ENCODE data around the gene KLHDC7B. TPM values are rescaled to one million over a fixed set of nuclear protein-coding genes. Genes with fewer than 3 reads are reported as not detected.

KLHDC7B gene
- total and polyA plus RNA-seq, 2 of the 13 experiments (the other 11 are each of a cell fraction or from before 2014, with no cell fraction given): 0.11 TPM; not detected in 1

DNA sequence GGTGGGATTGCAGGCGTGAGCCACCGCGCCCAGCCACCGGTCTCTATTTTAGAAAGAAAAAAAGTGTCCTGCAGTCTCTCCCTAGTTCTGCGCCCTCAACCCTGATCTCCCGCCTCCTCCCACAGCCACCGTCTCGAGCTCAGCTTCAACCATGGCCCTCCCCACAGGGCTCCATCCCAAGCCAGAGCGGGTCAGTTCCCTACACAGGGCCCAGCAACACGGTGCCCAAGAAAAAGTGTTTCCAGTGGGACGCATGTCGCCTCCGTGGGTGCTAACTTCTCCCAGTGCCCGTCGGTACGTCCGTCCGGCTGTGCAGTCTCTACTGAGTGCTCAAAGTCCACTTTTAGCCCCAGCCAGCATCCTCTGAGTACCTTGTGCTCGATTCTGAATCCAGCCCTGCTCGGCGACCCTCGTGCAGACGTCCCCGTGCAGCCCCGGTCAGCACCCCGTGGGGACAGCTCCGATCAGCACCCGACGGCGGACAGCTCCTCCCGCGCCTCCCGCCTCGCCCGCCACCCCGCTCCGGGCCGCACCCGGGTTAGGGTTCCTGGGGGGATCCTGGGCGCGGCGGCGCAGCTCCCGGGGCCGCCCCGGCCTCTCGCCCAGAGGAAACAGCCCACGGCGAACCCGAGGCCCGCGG is 54.2 kb downstream of the KLHDC7B start (continued):
- TF ChIP-seq ARID4A (CRISPR knock-in tag; IDR thresholded peaks at IDR 0.05; ENCODE audit: borderline replicate concordance) (peak; percentile 99), ZGPAT (CRISPR knock-in tag; IDR thresholded peaks at IDR 0.05) (peak; percentile 89; the same call in 1 of the 2 replicates), BRF2 (CRISPR knock-in tag; IDR thresholded peaks at IDR 0.05) (peak; percentile 90; the same call in 1 of the 2 replicates), ZNF484 (CRISPR knock-in tag; IDR thresholded peaks at IDR 0.05; ENCODE audit: borderline replicate concordance, low read depth) (peak; percentile 96; the same call in 1 of the 2 replicates), NFE2L1 (CRISPR knock-in tag; IDR thresholded peaks at IDR 0.05; ENCODE audit: borderline replicate concordance) (peak; percentile 88; the same call in 1 of the 2 replicates), KDM3A (CRISPR knock-in tag; IDR thresholded peaks at IDR 0.05; ENCODE audit: low read depth) (peak; percentile 96), GMEB2 (CRISPR knock-in tag; IDR thresholded peaks at IDR 0.05; ENCODE audit: low read depth) (no peak; the same call in 1 of the 2 replicates), HOXA5 (CRISPR knock-in tag; IDR thresholded peaks at IDR 0.05) (peak; percentile 99), NR3C1 (CRISPR knock-in tag; IDR thresholded peaks at IDR 0.05) (peak; percentile 94; the same call in 1 of the 2 replicates), SMARCE1 (IDR thresholded peaks at IDR 0.05; ENCODE audit: borderline replicate concordance) (no peak), MATR3 (CRISPR knock-in tag; IDR thresholded peaks at IDR 0.05) (no peak), DNMT3B (CRISPR knock-in tag; conservative IDR thresholded peaks at IDR 0.05) (peak; percentile 99), ZNF136 (CRISPR knock-in tag; IDR thresholded peaks at IDR 0.05; ENCODE audit: low read depth) (peak; percentile 89; the same call in 1 of the 2 replicates), ZNF44 (CRISPR knock-in tag; IDR thresholded peaks at IDR 0.05) (peak; percentile 95), ZNF776 (CRISPR knock-in tag; IDR thresholded peaks at IDR 0.05) (peak; percentile 99)
- TF ChIP-seq, protein P1, sequence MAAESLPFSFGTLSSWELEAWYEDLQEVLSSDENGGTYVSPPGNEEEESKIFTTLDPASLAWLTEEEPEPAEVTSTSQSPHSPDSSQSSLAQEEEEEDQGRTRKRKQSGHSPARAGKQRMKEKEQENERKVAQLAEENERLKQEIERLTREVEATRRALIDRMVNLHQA (CRISPR knock-in tag; IDR thresholded peaks at IDR 0.05): peak; percentile 84; the same call in 1 of the 2 replicates
- TF ChIP-seq, protein P2, sequence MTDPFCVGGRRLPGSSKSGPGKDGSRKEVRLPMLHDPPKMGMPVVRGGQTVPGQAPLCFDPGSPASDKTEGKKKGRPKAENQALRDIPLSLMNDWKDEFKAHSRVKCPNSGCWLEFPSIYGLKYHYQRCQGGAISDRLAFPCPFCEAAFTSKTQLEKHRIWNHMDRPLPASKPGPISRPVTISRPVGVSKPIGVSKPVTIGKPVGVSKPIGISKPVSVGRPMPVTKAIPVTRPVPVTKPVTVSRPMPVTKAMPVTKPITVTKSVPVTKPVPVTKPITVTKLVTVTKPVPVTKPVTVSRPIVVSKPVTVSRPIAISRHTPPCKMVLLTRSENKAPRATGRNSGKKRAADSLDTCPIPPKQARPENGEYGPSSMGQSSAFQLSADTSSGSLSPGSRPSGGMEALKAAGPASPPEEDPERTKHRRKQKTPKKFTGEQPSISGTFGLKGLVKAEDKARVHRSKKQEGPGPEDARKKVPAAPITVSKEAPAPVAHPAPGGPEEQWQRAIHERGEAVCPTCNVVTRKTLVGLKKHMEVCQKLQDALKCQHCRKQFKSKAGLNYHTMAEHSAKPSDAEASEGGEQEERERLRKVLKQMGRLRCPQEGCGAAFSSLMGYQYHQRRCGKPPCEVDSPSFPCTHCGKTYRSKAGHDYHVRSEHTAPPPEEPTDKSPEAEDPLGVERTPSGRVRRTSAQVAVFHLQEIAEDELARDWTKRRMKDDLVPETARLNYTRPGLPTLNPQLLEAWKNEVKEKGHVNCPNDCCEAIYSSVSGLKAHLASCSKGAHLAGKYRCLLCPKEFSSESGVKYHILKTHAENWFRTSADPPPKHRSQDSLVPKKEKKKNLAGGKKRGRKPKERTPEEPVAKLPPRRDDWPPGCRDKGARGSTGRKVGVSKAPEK (CRISPR knock-in tag; IDR thresholded peaks at IDR 0.05; ENCODE audit: borderline replicate concordance): no peak
